Measurements from ENCODE around the gene TM7SF3. TPM values are rescaled to one million over a fixed set of nuclear protein-coding genes. Genes with fewer than 3 reads are reported as not detected.

TM7SF3 gene
- total RNA-seq, 4 donors from 2014 or later: 78.6 to 124 (median 119) TPM

GRCh38 chr12:27014859-27015729 is 910 bp upstream of the TM7SF3 start:
- no peak for DNase-seq (ENCODE audit: low spot score in 2 of 2)
- no peaks in the 10 kb centered on the region for H3K27me3 ChIP-seq
- peak overlapping the region; percentile 92 to 95 (median 94) for H3K27ac ChIP-seq
- TF ChIP-seq POLR2A (IDR thresholded peaks at IDR 0.05) (no peak), EP300 (IDR thresholded peaks at IDR 0.05) (no peak)
- TF ChIP-seq, protein P1, sequence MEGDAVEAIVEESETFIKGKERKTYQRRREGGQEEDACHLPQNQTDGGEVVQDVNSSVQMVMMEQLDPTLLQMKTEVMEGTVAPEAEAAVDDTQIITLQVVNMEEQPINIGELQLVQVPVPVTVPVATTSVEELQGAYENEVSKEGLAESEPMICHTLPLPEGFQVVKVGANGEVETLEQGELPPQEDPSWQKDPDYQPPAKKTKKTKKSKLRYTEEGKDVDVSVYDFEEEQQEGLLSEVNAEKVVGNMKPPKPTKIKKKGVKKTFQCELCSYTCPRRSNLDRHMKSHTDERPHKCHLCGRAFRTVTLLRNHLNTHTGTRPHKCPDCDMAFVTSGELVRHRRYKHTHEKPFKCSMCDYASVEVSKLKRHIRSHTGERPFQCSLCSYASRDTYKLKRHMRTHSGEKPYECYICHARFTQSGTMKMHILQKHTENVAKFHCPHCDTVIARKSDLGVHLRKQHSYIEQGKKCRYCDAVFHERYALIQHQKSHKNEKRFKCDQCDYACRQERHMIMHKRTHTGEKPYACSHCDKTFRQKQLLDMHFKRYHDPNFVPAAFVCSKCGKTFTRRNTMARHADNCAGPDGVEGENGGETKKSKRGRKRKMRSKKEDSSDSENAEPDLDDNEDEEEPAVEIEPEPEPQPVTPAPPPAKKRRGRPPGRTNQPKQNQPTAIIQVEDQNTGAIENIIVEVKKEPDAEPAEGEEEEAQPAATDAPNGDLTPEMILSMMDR (IDR thresholded peaks at IDR 0.05): no peak
- peaks cover 4 to 55% (median 21%) of the 10 kb centered on the region in 4 donors for H3K4me1 ChIP-seq
- 58 to 59% methylated on average over 12 of the region's 12 CpGs for WGBS, 2 donors
- peak overlapping the region; percentile 78 to 98 (median 84) for H3K4me3 ChIP-seq
- H3K36me3 ChIP-seq: no peaks in the 10 kb centered on the region
- no peaks in the 10 kb centered on the region for H3K9me3 ChIP-seq

DNA sequence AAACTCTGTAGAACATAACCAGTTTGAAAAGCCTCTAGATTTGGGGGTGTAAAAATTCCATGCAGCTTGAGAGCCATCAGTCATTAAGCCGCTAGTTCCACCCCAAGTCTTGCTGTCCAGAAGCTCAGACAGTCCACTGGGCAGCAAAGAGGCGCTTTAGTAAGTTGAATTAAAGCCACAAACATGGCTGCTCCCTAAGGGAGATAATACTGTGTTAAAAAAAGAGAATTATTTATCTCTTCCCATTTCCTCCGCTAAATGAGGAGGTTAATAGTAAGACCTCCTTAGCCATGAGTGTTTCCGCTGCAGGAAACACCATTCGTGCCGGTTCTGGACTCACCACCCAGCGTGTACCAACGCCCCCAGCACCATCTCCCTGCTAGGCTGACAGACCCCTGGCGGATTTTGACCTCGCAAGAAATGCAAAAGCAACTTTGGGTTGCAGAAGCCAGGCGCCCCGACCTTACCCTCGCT is 536 bp downstream of the TM7SF3 start:
- TF ChIP-seq, protein P1 (IDR thresholded peaks at IDR 0.05): no peak
- no peak for TF ChIP-seq POLR2A (IDR thresholded peaks at IDR 0.05)
- no peak for TF ChIP-seq EP300 (IDR thresholded peaks at IDR 0.05)
- Histone ChIP-seq H3K4me3 (peak overlapping the region; percentile 78 to 98 (median 84)), H3K4me1 (peaks cover 4 to 61% (median 22%) of the 10 kb centered on the region in 4 donors), H3K9me3 (no peaks in the 10 kb centered on the region), H3K27ac (peak overlapping the region; percentile 92 to 95 (median 94)), H3K27me3 (no peaks in the 10 kb centered on the region), H3K36me3 (no peaks in the 10 kb centered on the region)
- no peak for DNase-seq (ENCODE audit: low spot score in 2 of 2)
- 1% methylated on average over 10 to 13 of the region's 13 CpGs for WGBS, 2 donors

- peak overlapping the region; percentile 92 to 95 (median 94) for H3K27ac ChIP-seq
- peak overlapping the region in 2 of 4 donors; percentile 80 to 98 for H3K4me3 ChIP-seq
- no peaks in the 10 kb centered on the region for H3K9me3 ChIP-seq
- TF ChIP-seq, protein P1 (IDR thresholded peaks at IDR 0.05): no peak
- TF ChIP-seq POLR2A (IDR thresholded peaks at IDR 0.05) (no peak), EP300 (IDR thresholded peaks at IDR 0.05) (no peak)
- 75 to 77% methylated on average over 5 of the region's 5 CpGs for WGBS, 2 donors
- H3K36me3 ChIP-seq: no peaks in the 10 kb centered on the region
- DNase-seq (ENCODE audit: low spot score in 2 of 2): no peak
- no peaks in the 10 kb centered on the region for H3K27me3 ChIP-seq
- H3K4me1 ChIP-seq: peaks cover 4 to 61% (median 22%) of the 10 kb centered on the region in 4 donors
These were observed 1.3 kb downstream of the TM7SF3 start for GRCh38 chr12:27012982-27013255.

GRCh38 chr12:27012239-27012981 is 1.8 kb downstream of the TM7SF3 start:
- H3K9me3 ChIP-seq: no peaks in the 10 kb centered on the region
- peaks cover 4 to 63% (median 22%) of the 10 kb centered on the region in 4 donors for H3K4me1 ChIP-seq
- H3K36me3 ChIP-seq: no peaks in the 10 kb centered on the region
- no peak for DNase-seq (ENCODE audit: low spot score in 2 of 2)
- TF ChIP-seq POLR2A (IDR thresholded peaks at IDR 0.05): no peak
- TF ChIP-seq, protein P1 (IDR thresholded peaks at IDR 0.05): no peak
- no peak for TF ChIP-seq EP300 (IDR thresholded peaks at IDR 0.05)
- WGBS, 2 donors: 85 to 90% methylated on average over 14 of the region's 14 CpGs
- H3K27ac ChIP-seq: peak overlapping the region in 2 of 4 donors; percentile 94 to 95
- no peak overlapping the region for H3K4me3 ChIP-seq
- no peaks in the 10 kb centered on the region for H3K27me3 ChIP-seq

Data from tibial nerve (tissue), 4 donors.